NCI-H2029 (cell line): Measurements from ENCODE around the gene CHMP1A.
"Not testable (repeated sequence)": the region's sequence is repeated elsewhere in the genome, so short reads cannot be mapped to it uniquely, and the experiment has no call there.

Source experiments
- DNase-seq: peaks from one replicate; lab custom pipeline; 2025; lab: John Stamatoyannopoulos, UW

CHMP1A gene

GRCh38 chr16:89658221-89658879 is 842 bp upstream of the CHMP1A start:
- no peak for DNase-seq

- DNase-seq = no peak
These were observed 930 bp downstream of the CHMP1A start for GRCh38 chr16:89656435-89657121.

GRCh38 chr16:89655062-89655643 is 2.4 kb downstream of the CHMP1A start:
- DNase-seq = no peak

GRCh38 chr16:89653656-89654295 is 3.7 kb downstream of the CHMP1A start:
- DNase-seq = no peak

- no peak for DNase-seq
These were observed 5.9 kb downstream of the CHMP1A start for GRCh38 chr16:89651584-89651983.

- DNase-seq = no peak
These were observed 10.6 kb downstream of the CHMP1A start for GRCh38 chr16:89646906-89647305.

- DNase-seq = no peak
These were observed 11.2 kb downstream of the CHMP1A start for GRCh38 chr16:89646270-89646669.

GRCh38 chr16:89645122-89645521 is 12.4 kb downstream of the CHMP1A start:
- no peak for DNase-seq

GRCh38 chr16:89643769-89644300 is 13.7 kb downstream of the CHMP1A start:
- no peak for DNase-seq

- no peak for DNase-seq
These were observed 14.9 kb downstream of the CHMP1A start for GRCh38 chr16:89642574-89642973.

GRCh38 chr16:89641458-89642119 is 15.9 kb downstream of the CHMP1A start:
- no peak for DNase-seq

GRCh38 chr16:89639385-89639784 is 18.1 kb downstream of the CHMP1A start:
- no peak for DNase-seq

GRCh38 chr16:89638455-89638854 is 19.1 kb downstream of the CHMP1A start:
- DNase-seq = no peak

GRCh38 chr16:89637379-89637778 is 20.1 kb downstream of the CHMP1A start:
- DNase-seq = no peak

- DNase-seq = no peak
These were observed 20.8 kb downstream of the CHMP1A start for GRCh38 chr16:89636663-89637062.

GRCh38 chr16:89634463-89635385 is 22.8 kb downstream of the CHMP1A start:
- not testable (repeated sequence) for DNase-seq

- DNase-seq = no peak
These were observed 24.4 kb downstream of the CHMP1A start for GRCh38 chr16:89633064-89633631.

GRCh38 chr16:89629827-89630610 is 27.5 kb downstream of the CHMP1A start:
- DNase-seq = no peak
